HEK293T (cell line): ENCODE measurements around the gene WDSUB1.

Experiments used
- CTCF ChIA-PET: fragments of 350-600 bp; formaldehyde crosslinking; extraction: SDS; loops from one replicate; lab custom pipeline; 2021; ENCODE audit warnings: antibody characterized with exemption, inconsistent platforms; lab: Yijun Ruan, JAX
- POLR2A ChIA-PET: fragments of 350-600 bp; formaldehyde crosslinking; extraction: SDS; loops from one replicate; lab custom pipeline; 2020; ENCODE audit warnings: antibody characterized with exemption, inconsistent platforms; lab: Yijun Ruan, JAX
- DNase-seq: peaks from one replicate; pipeline ENCODE4 v3.0.0; 2012; ENCODE audit warnings: mixed read lengths; ENCODE audit errors: extremely low spot score
- ARNT ChIP-seq: fragments of 450-650 bp; IDR thresholded peaks from 2 replicates; pipeline ENCODE4 v1.6.1; 2017; ENCODE audit warnings: mild to moderate bottlenecking
- BHLHE40 ChIP-seq: fragments of 450-650 bp; IDR thresholded peaks from 2 replicates; pipeline ENCODE4 v1.6.1; 2016; ENCODE audit warnings: mild to moderate bottlenecking, moderate library complexity, borderline replicate concordance
- CTBP1 ChIP-seq: fragments of 450-650 bp; IDR thresholded peaks from 2 replicates; pipeline ENCODE4 v1.6.1; 2016; ENCODE audit warnings: borderline replicate concordance
- ELF4 ChIP-seq: fragments of 450-650 bp; IDR thresholded peaks from 2 replicates; pipeline ENCODE4 v1.6.1; 2017; ENCODE audit warnings: antibody characterized with exemption
- FOXA1 ChIP-seq: fragments of 450-650 bp; IDR thresholded peaks from 2 replicates; pipeline ENCODE4 v1.6.1; 2016; ENCODE audit warnings: mild to moderate bottlenecking
- FOXK2 ChIP-seq: fragments of 450-650 bp; IDR thresholded peaks from 2 replicates; pipeline ENCODE4 v1.6.1; 2016; ENCODE audit warnings: mild to moderate bottlenecking
- FOXM1 ChIP-seq: fragments of 450-650 bp; IDR thresholded peaks from 2 replicates; pipeline ENCODE4 v1.6.1; 2017; ENCODE audit warnings: mild to moderate bottlenecking, borderline replicate concordance
- HDGF ChIP-seq: fragments of 450-650 bp; IDR thresholded peaks from 2 replicates; pipeline ENCODE4 v1.6.1; 2017; ENCODE audit warnings: antibody characterized with exemption, borderline replicate concordance
- L3MBTL2 ChIP-seq: fragments of 450-650 bp; conservative IDR thresholded peaks from 2 replicates; pipeline ENCODE4 v1.6.1; 2016; ENCODE audit warnings: mild to moderate bottlenecking
- LEF1 ChIP-seq: fragments of 450-650 bp; IDR thresholded peaks from 2 replicates; pipeline ENCODE4 v1.6.1; 2017; ENCODE audit warnings: mild to moderate bottlenecking, borderline replicate concordance
- NFRKB ChIP-seq: fragments of 450-650 bp; IDR thresholded peaks from 2 replicates; pipeline ENCODE4 v1.6.1; 2016; ENCODE audit warnings: mild to moderate bottlenecking, moderate library complexity
- SP1 ChIP-seq: fragments of 450-650 bp; IDR thresholded peaks from 2 replicates; pipeline ENCODE4 v1.6.1; 2017
- SUZ12 ChIP-seq: fragments of 450-650 bp; IDR thresholded peaks from 2 replicates; pipeline ENCODE4 v1.6.1; 2016; ENCODE audit warnings: mild to moderate bottlenecking
- TARDBP ChIP-seq: fragments of 450-650 bp; IDR thresholded peaks from 2 replicates; pipeline ENCODE4 v1.6.1; 2016
- ZNF384 ChIP-seq: fragments of 450-650 bp; IDR thresholded peaks from 2 replicates; pipeline ENCODE4 v1.6.1; 2016
- TF ChIP-seq, protein P1 (sequence below): fragments of 450-650 bp; IDR thresholded peaks from 2 replicates; pipeline ENCODE4 v1.6.1; 2016

WDSUB1 gene

DNA sequence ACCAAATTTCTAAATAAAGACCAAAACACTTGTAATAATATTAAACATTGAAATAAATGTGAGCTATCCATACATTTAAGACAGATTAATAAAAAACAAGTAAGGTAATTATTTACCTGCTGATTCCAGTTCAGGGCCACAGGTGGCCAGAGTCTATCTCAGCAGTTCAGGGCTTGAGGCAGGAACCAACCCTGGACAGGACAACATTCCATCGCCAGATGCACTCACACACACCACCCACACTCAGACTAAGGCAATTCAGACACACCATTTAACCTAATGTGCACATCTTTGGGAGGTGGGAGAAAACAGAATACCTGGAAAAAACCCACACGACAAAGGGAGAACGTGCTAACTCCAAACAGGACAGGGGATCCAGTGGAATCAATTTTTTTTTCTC lies 14.1 kb upstream of the WDSUB1 start:
- DNase-seq, result no peak
- TF ChIP-seq FOXK2 (no peak), NFRKB (no peak), SUZ12 (no peak), HDGF (no peak), ELF4 (no peak), FOXM1 (no peak), SP1 (no peak), ARNT (no peak), ZNF384 (no peak)
- POLR2A ChIA-PET, result no interaction called here
- CTCF ChIA-PET, result no interaction called here

DNA sequence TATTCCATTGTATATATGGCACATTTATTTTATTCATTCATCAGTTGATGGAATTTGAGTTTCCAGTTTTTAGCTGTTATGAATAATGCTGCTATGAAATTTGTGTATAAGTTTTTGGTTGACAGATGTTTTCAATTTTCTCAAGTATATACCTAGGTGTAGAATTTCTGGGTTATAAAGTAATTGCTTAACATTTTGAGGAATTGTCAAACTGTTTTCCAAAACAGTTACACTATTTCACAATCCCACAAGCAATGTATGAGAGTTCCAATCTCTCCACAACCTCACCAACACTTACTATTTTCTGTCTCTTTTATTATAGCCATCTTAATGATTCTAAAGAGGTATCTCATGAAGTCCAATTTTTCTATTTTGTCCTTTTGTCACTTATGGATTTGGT lies 12.5 kb upstream of the WDSUB1 start:
- CTCF ChIA-PET, result no interaction called here
- TF ChIP-seq L3MBTL2, result no peak
- POLR2A ChIA-PET, result no interaction called here
- no peak for DNase-seq

DNA sequence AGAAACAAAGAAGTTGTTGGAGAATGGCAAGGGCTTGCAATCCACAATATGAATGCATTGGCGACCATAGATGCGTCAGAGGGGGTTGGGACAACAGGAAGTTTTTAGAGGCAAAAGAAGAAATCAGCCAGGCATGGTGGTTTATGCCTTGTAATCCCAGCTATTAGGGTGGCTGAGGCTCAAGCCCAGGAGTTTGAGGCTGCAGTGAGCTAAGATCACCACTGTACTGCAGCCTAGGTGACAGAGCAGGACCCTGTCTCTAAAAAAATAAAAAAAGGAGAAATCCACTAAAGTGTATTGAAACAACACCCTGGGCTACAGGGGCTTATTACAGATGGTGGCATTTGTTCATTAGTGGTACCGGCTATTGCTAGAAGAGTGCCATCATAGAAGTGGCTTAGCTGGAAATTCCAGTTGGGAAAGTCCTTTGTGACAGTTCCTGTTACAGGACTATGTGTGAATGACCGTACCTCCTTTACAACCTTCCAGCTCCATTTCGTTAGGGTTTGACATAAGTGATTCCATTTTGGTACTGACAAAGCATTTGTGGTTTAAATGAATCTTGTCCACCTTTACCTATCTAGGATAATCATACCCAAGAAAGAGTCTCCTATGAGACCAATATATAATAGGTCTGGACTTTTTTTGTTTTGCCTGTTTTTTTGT lies 10.7 kb upstream of the WDSUB1 start:
- TF ChIP-seq ELF4, result no peak
- no peak for TF ChIP-seq SP1
- TF ChIP-seq HDGF, result no peak
- no peak for TF ChIP-seq BHLHE40
- TF ChIP-seq, protein P1, sequence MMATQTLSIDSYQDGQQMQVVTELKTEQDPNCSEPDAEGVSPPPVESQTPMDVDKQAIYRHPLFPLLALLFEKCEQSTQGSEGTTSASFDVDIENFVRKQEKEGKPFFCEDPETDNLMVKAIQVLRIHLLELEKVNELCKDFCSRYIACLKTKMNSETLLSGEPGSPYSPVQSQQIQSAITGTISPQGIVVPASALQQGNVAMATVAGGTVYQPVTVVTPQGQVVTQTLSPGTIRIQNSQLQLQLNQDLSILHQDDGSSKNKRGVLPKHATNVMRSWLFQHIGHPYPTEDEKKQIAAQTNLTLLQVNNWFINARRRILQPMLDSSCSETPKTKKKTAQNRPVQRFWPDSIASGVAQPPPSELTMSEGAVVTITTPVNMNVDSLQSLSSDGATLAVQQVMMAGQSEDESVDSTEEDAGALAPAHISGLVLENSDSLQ, result no peak
- TF ChIP-seq ARNT, result no peak
- no peak for TF ChIP-seq CTBP1
- TF ChIP-seq TARDBP, result no peak
- TF ChIP-seq L3MBTL2, result no peak
- no peak for TF ChIP-seq LEF1
- no peak for TF ChIP-seq NFRKB
- no peak for TF ChIP-seq FOXM1
- no peak for TF ChIP-seq FOXK2
- no peak for TF ChIP-seq SUZ12
- ChIA-PET POLR2A (no interaction called here), CTCF (no interaction called here)

DNA sequence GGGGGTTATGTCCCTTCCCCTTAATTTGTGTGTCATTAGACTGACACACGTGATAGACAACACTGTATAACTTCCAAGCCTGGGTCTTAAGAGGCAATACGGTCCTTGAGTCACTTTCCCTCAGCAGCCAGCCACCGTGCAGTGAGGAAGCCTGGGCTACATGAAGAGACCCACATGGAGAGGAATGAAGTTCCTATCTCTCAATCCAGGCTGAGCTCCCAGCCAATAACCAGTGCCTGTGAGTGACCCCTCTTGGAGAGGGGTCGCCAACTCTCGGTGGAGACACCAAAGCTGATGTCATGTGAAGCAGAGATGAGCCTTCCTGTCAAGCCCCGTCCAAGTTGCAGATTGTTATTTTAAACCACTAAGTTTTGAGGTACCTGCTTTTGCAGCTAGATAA lies 5.7 kb upstream of the WDSUB1 start:
- POLR2A ChIA-PET, result no interaction called here
- DNase-seq, result no peak
- TF ChIP-seq L3MBTL2, result no peak
- TF ChIP-seq ZNF384, result no peak
- TF ChIP-seq LEF1, result no peak
- TF ChIP-seq HDGF, result no peak
- TF ChIP-seq, protein P1, result no peak
- no peak for TF ChIP-seq SUZ12
- TF ChIP-seq TARDBP, result no peak
- TF ChIP-seq NFRKB, result no peak
- no peak for TF ChIP-seq ARNT
- no peak for TF ChIP-seq ELF4
- TF ChIP-seq FOXK2, result no peak
- CTCF ChIA-PET, result no interaction called here

More for the DNA sequence above, 10.7 kb upstream of the WDSUB1 start:
- no peak for DNase-seq

DNA sequence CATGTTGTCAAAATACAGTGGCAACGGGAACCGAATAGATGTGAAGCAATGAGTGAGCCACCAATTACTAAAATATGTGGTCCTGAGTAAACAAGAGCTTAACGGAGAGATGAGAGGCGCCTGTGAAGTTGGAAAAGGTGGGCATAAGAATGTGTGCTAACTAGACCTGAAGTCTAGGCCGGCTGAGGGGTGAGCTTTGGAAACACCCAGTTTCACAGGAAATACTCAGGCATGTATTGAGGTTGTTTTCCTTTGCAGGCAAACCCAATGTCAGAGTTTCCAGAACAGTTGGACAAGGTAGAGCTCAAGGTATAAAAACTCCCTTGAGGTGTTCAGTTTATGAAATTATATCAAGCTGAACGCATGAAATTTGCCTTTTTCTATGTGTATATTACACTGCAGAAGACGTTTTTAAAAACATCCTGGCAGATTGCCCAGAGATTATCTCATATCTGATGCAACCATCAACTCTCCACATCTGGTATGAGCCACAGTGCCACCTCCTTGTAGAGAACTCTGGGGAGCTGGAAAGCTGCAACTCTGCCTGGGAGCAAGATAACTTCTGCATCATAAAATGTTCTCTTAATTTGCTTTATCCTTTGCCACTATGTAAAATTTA lies 3.9 kb upstream of the WDSUB1 start:
- no peak for DNase-seq
- POLR2A ChIA-PET, result no interaction called here

DNA sequence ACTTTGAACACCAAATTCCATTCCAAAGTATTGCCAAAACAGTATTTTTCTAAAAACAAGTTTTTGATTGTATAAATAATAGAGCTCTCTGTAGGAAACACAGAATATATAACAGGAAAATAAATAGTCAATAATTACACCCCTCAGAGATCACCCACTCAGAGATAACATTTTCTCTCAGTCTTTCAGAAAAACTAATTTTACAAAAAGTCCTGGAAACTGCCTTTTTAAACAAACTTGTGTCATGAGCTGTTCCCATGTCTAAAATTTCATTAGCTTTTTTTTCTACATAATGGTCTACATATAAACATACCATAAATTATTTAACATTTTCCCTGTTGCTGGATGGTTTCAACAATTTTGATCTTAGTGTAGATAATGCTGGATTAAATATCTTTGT lies 1.2 kb upstream of the WDSUB1 start:
- CTCF ChIA-PET, result no interaction called here
- TF ChIP-seq, protein P1, result no peak
- TF ChIP-seq SP1 (no peak), FOXK2 (no peak), L3MBTL2 (no peak), NFRKB (no peak), HDGF (no peak), TARDBP (no peak), FOXA1 (no peak), LEF1 (no peak), CTBP1 (no peak), BHLHE40 (no peak), ZNF384 (no peak), ARNT (no peak), ELF4 (no peak), FOXM1 (no peak), SUZ12 (no peak)
- DNase-seq, result no peak
- POLR2A ChIA-PET, result interaction anchor here (1.4 to 1.8 kb wide), 2 partner anchors 10 to 318 kb away, joined by 3 to 7 read pairs; no protein-coding TSS in a partner anchor

More for the DNA sequence above, 3.9 kb upstream of the WDSUB1 start:
- TF ChIP-seq ELF4 (no peak), ARNT (no peak), HDGF (no peak), ZNF384 (no peak), FOXM1 (no peak), SP1 (no peak), FOXA1 (no peak), TARDBP (no peak), SUZ12 (no peak)
- TF ChIP-seq, protein P1, result no peak
- CTCF ChIA-PET, result no interaction called here
